ENCODE data around the gene FAM118A. TPM values are rescaled to one million over a fixed set of nuclear protein-coding genes. Genes with fewer than 3 reads are reported as not detected.

Gene FAM118A
- total and polyA plus RNA-seq, 9 donors: 21.9 to 57.8 (median 30.0) TPM

- no peak overlapping the region for H3K27ac ChIP-seq
- 81 to 91% (median 90%) methylated on average over 8 of the region's 8 CpGs for WGBS, 3 donors
- no peaks in the 10 kb centered on the region for H3K36me3 ChIP-seq
- DNase-seq: no peak
- H3K4me1 ChIP-seq (ENCODE audit: insufficient read depth): peaks cover 5% of the 10 kb centered on the region
- no peak overlapping the region for H3K4me3 ChIP-seq
- no peak for TF ChIP-seq POLR2A (IDR thresholded peaks at IDR 0.05)
- TF ChIP-seq EP300 (IDR thresholded peaks at IDR 0.05): no peak
- no peak for TF ChIP-seq CTCF (IDR thresholded peaks at IDR 0.05)
- H3K9me3 ChIP-seq: no peaks in the 10 kb centered on the region
- H3K27me3 ChIP-seq: no peaks in the 10 kb centered on the region
- intact Hi-C loops (cut with DNase I): no loop called here
Observed at GRCh38 chr22:45312415-45312814, 2.7 kb downstream of the FAM118A start.

- no peak for DNase-seq
- Histone ChIP-seq H3K9me3 (no peaks in the 10 kb centered on the region), H3K4me1 (ENCODE audit: insufficient read depth) (peaks cover 5% of the 10 kb centered on the region), H3K27ac (no peak overlapping the region), H3K36me3 (no peaks in the 10 kb centered on the region), H3K4me3 (no peak overlapping the region), H3K27me3 (no peaks in the 10 kb centered on the region)
- 90 to 91% (median 91%) methylated on average over 4 of the region's 4 CpGs for WGBS, 3 donors
- no peak for TF ChIP-seq EP300 (IDR thresholded peaks at IDR 0.05)
- no peak for TF ChIP-seq POLR2A (IDR thresholded peaks at IDR 0.05)
- no peak for TF ChIP-seq CTCF (IDR thresholded peaks at IDR 0.05)
- intact Hi-C loops (cut with DNase I): no loop called here
Observed at GRCh38 chr22:45312856-45313255, 3.1 kb downstream of the FAM118A start.

DNA sequence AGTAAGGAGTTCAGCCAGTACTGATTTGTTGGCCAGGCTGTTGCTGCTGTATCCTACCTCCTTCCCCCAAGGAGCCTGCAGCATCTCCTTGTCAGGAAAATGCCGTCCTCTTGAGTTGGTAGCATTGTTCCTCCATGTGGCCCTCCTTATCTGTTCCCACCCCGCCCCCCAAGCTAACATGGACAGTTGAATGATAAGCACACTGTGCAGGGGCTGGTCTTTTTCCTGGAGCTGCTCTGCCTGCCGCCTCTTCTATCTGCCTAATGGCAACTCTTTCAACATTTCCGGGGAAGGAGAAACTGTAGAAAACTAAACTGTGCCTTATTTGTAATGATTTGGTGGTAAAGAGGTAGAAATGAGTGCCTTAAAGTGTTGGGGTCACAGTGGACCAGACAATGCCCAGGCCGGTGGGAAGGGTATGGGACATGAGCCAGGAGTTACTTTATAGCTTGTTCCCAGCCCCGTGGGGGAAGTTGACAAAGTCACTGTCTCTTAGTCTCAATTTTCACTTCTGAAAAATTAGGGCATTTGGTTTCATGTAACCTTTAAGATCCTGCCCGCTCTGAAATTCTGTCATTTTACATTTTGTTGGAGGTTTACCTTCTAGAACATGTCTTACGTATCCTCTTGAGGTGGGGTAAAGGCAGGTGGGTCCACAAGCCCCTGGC, 4.5 kb downstream of the FAM118A start:
- no peak for TF ChIP-seq EP300 (IDR thresholded peaks at IDR 0.05)
- TF ChIP-seq POLR2A (IDR thresholded peaks at IDR 0.05): no peak
- no peak for TF ChIP-seq CTCF (IDR thresholded peaks at IDR 0.05)
- no peak overlapping the region for H3K27ac ChIP-seq
- 58 to 71% (median 69%) methylated on average over 8 of the region's 8 CpGs for WGBS, 3 donors

GRCh38 chr22:45314786-45315185, 5.1 kb downstream of the FAM118A start:
- Histone ChIP-seq H3K36me3 (no peaks in the 10 kb centered on the region), H3K9me3 (no peaks in the 10 kb centered on the region), H3K4me3 (no peak overlapping the region), H3K4me1 (ENCODE audit: insufficient read depth) (peaks cover 9% of the 10 kb centered on the region), H3K27me3 (no peaks in the 10 kb centered on the region), H3K27ac (no peak overlapping the region)
- intact Hi-C loops (cut with DNase I): no loop called here
- TF ChIP-seq POLR2A (IDR thresholded peaks at IDR 0.05) (no peak), CTCF (IDR thresholded peaks at IDR 0.05) (no peak), EP300 (IDR thresholded peaks at IDR 0.05) (no peak)
- no peak for DNase-seq
- 85 to 94% (median 90%) methylated on average over 6 of the region's 6 CpGs for WGBS, 3 donors

More for the DNA sequence above, 4.5 kb downstream of the FAM118A start:
- no peak for DNase-seq
- Histone ChIP-seq H3K27me3 (no peaks in the 10 kb centered on the region), H3K9me3 (no peaks in the 10 kb centered on the region), H3K4me3 (no peak overlapping the region), H3K36me3 (no peaks in the 10 kb centered on the region), H3K4me1 (ENCODE audit: insufficient read depth) (peaks cover 8% of the 10 kb centered on the region)
- intact Hi-C loops (cut with DNase I): no loop called here
